Activated CD4-positive, alpha-beta T cell treated with anti-CD3 and anti-CD28 coated beads for 36 hours (primary cell): ENCODE results near the gene GRIN3A. TPM values are rescaled to one million over a fixed set of nuclear protein-coding genes. Genes with fewer than 3 reads are reported as not detected.

Experiments used
- total RNA-seq, 2 experiments: library from RNA; stranded (reverse); gene quantifications; one replicate each; pipeline ENCODE4 v1.2.3, GENCODE V29; 2021

Gene GRIN3A
- total RNA-seq, 2 experiments from 2014 or later, result not detected

Other genes starting within 250 kb of the GRIN3A start
- gene RNF20, start 204.8 kb downstream of the GRIN3A start, total RNA-seq, result 10 to 100 TPM; 37.2 to 46.4 TPM
- gene PPP3R2, start 143.7 kb downstream of the GRIN3A start, total RNA-seq, result not detected